Esophagus mucosa (tissue), 1 donor: ENCODE data around the gene UBE2J2. TPM values are rescaled to one million over a fixed set of nuclear protein-coding genes. Genes with fewer than 3 reads are reported as not detected.
A peak's percentile ranks its signal among the peaks of the same experiment; 100 is the strongest.

ENCODE experiments used
- ATAC-seq: fragments of 200-7000 bp; cut with Tn5 transposase; one replicate; pipeline ENCODE4 v1.9.1; 2020
- total RNA-seq: library from RNA; stranded (reverse); gene quantifications from one replicate; pipeline ENCODE4 v1.2.4, GENCODE V29; 2023
- donor health status: DM: yes; HTN: yes; CAD: no.

UBE2J2 gene
- total RNA-seq, 1 donor from 2014 or later: 45.0 TPM

DNA sequence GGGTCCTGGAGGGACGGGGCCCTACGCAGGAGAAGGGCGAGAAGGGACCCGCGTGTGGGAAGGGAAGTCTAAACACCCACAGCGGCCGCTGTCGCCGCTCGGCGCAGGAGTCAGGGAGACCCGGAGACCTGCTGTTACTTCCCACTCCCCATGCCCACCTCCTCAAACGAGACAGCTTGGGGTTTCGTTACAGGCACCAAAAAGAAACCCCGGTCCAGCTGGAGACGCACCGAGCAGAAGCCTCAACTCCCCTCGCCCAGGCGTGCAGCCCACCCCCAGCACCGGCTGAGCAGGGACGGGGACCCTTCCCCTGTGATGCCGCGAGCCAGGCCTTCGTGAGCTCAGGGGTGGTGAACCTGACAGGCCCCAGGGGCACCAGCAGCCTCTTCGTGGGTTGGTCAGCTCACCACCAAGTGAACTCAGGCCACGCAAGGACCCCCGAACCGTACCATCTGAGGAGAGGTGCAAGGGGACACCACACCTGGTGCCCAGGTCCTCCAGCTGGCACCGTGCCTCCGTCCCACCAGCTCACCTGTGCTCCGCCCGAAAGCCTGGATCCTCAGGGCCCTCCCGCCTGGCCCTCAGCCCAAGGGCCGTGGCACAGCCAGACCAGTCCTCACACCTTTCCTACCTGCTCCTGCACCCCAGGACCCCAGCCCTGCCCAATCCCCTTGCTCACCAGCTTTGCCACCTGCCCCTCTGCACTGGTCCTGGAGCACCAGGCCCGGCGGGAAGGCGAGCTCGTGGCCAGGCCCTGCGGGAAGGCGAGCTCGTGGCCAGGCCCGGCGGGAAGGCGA, 46.9 kb downstream of the UBE2J2 start:
- no peak for ATAC-seq

DNA sequence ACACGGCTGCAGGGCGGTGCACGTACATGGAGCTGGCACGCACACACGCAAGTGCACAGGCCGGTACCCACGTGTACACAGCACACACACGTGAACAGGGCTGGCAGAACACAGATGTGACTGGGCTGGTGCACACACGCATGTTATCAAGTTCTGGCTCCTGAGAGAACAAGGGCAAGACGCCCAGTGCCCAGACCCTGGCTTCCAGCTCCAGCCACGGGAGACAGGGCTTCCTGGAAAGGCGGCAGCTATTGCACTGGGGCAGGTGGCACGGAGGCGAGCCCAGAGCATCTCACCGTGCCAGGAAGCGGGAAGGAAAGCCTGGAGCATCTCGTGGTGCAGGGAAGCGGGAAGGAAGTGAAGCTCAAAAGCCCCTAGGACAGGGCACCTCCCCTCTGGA, 47.7 kb downstream of the UBE2J2 start:
- no peak for ATAC-seq

GRCh38 chr1:1225238-1225845, 48.3 kb downstream of the UBE2J2 start:
- peak; percentile 56 for ATAC-seq

GRCh38 chr1:1223891-1224290, 49.8 kb downstream of the UBE2J2 start:
- no peak for ATAC-seq

DNA sequence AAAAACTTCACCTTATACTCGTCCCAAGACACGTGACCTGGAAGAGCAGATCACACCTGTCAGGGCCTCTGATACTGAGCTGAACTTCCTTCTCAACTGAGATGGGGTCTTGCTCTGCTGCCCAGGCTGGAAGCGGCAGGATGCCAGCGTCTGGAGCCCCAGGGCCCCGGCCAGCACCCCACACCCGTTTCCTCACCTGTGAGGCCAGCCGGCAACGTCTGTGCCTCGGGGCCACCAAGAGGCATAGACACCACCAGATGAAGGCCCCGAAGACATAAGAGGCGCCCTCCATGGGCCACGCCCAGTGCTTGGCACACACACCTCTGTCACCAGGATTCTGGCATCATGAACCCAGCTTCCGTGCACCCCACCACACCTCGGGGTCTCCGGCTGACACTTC, 50.3 kb downstream of the UBE2J2 start:
- ATAC-seq: no peak

DNA sequence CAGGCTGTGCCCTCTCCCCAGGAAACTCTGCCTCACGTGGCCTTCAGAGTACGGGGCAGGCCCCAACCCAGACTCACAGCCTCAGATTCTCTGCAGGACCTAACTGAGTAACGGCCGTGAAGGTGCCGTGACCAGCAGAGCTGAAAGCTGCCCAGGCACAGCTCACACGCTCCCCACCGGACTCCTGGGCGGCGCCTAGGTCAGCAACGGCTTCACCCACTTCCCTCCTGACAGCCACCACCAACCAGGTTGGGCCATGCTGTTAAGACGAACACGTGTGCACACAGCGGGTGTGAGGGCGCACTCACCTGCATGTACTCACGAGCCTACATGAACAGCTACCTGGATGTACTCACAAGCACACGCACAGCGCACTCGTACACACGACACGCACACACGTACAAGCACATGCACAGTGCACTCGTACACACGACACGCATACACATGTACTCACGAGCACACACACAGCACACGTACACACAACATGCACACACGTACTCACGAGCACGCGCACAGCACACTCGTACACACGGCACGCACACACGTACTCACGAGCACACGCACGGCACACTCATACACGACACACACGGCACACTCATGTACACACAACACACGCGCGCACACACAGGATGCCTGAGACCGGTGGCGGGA, 51.0 kb downstream of the UBE2J2 start:
- no peak for ATAC-seq

DNA sequence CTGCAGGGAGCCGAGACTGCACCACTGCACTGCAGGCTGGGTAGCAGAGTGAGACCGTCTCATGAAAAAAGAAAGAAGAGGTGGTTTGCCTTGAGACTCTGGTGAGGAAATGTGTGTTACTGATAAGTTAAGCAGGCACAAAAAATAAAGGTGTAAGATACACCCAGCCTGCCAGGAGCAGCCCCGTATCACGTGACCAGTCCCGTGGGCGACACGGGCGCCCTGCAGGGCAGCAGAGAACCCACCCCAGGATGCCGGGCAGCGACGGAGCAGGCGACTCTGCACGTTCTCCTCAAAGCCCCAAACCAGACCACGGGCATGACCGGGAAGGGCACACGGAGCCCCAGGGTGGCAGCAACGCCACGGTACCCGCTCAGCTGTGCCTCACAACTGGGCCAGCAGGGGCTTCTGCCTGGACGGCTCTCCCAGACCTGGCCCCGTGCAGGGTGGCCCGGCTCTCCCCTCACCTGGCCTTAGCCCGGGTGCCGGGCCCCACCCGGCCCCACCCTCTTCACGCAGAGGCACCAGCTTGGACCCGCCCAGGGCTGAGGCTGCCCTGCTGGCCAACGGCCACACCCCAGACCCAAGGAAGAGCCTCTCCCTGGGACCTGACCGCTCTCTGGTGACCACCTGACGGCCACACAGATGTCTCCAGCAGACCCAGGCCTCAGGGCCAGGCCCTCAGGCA, 51.6 kb downstream of the UBE2J2 start:
- no peak for ATAC-seq

DNA sequence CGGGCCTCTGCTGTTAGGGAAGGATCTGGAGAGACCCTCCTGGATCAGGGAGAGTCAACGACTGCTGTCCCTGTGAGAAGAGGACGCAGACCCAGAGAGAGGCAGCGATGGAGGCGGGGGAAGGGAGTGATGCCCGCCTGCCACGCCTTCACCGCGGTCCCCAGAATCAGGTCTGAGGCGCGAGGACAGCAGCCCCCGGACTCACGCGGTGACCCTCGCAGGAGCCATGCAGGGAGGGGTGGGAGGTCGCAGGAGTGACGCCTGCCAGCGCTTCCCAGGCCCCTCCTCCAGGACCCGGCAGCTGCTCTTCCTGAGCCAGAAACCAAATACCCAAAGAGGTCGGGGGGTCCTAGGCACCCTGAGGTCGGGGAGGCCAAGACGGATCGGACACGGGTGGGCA, 53.5 kb downstream of the UBE2J2 start:
- ATAC-seq: no peak

GRCh38 chr1:1219341-1219740, 54.3 kb downstream of the UBE2J2 start:
- ATAC-seq: no peak

- ATAC-seq: no peak
Measured at GRCh38 chr1:1218524-1219200, 55.0 kb downstream of the UBE2J2 start.

DNA sequence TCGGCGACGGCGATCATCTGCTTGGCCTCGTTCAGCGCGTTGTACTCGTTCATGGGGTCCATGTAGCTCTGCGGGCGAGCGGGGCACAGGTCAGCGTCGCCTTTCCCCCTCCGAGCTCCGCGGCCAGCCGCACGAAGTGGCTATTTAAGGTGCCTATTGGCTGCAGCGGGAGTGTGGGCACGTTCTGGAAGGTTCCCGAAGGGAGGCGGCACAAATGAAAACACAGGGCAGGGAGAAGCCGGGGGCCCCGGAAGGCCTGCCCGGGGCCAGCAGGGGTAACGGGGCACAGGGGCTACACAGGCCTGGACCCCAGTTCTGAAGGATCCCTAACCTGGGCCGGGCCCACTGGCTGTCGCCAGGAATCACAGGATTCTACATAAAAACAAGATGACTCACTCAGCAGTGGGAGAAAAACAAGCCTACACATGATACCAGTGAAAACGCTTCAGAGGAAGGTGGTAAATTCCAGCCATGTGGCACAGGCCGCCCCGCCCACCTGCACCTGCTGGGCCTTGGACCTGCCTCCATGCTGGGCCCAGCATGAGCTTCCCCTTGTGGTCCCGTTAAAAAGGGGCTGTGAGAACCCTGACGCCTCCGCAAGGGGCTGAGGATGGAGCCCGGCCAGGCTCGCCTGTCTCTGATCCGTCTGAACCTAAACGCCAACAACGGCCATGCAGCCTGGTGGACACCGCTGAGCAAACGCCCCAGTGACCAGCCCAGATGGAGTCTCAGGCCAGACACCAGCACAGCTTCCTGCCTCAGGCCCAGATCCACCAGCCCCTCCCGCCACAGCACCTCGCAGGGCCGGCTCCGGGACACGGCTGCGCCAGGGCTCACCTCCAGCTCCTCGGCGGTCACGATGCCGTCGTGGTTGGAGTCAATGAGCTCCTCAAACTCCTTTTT, 55.8 kb downstream of the UBE2J2 start:
- ATAC-seq: peak; percentile 39

- no peak for ATAC-seq
Measured at GRCh38 chr1:1216770-1217620, 56.7 kb downstream of the UBE2J2 start.

- ATAC-seq: no peak
Measured at GRCh38 chr1:1215881-1216605, 57.6 kb downstream of the UBE2J2 start.

DNA sequence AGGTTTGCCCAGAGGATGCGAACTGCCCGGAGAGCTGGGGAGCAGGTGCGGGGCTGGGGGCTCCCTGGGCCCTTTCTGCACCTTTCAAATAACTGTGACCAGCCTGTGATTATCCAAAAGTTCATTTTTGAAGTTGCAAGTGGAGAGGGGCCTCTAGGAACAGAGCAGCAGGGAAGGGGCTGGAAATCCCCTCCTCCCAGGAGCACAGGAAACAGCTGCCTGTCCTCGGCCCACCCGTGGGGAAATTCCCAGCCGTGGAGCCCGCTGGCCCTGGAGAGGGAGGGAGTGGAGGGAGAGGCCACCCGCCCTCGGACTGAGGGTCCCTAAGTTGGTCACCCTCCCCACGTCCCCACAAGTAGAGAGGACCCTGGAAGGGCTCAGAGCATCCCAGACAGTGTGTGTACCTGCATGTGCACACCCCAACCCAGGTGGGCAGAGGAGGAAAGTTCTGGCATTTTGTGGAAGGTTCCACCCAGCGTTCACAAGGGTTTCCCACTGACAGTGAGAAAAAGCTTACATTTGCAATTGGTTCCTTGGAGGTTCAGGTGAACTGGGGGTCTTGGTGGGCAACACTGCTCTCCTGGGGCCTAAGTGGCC, 58.5 kb downstream of the UBE2J2 start:
- ATAC-seq: no peak

- peak; percentile 1 for ATAC-seq
Measured at GRCh38 chr1:1213345-1214265, 60.0 kb downstream of the UBE2J2 start, which contains the start of gene TNFRSF4. Gene TNFRSF4 (minus strand): TSS chr1:1214153. CDS start chr1:1214127, 26 bp downstream.

GRCh38 chr1:1212780-1213344, 60.8 kb downstream of the UBE2J2 start:
- peak; percentile 15 for ATAC-seq

- no peak for ATAC-seq
Measured at GRCh38 chr1:1211541-1212441, 61.9 kb downstream of the UBE2J2 start.
